Transverse colon (tissue), 4 donors: ENCODE measurements around the gene EDARADD. TPM values are rescaled to one million over a fixed set of nuclear protein-coding genes. Genes with fewer than 3 reads are reported as not detected.
"Not testable (repeated sequence)": the region's sequence is repeated elsewhere in the genome, so short reads cannot be mapped to it uniquely, and the experiment has no call there.

Source experiments
- DNase-seq: peaks from one replicate; pipeline ENCODE4 v3.0.0-alpha.2; 2019
- H3K27ac ChIP-seq, 4 donors: fragments of 200-600 bp; sonication (generic); 2 replicates each; pipeline ENCODE4 v1.5.1; 2016 to 2018; ENCODE audit warnings: inconsistent platforms in 4 of 4
- H3K27me3 ChIP-seq: fragments of 200-600 bp; sonication (generic); 2 replicates; pipeline ENCODE4 v1.5.1; 2017; ENCODE audit warnings: inconsistent platforms
- H3K36me3 ChIP-seq, 4 donors: fragments of 200-600 bp; sonication (generic); 2 replicates each; pipeline ENCODE4 v1.5.1; 2017 to 2019; ENCODE audit warnings: inconsistent platforms in 4 of 4
- H3K4me1 ChIP-seq, 4 donors: fragments of 200-600 bp; sonication (generic); 2 replicates each; pipeline ENCODE4 v1.5.1; 2017 to 2020; ENCODE audit warnings: inconsistent platforms in 4 of 4
- H3K4me3 ChIP-seq, 4 donors: fragments of 200-600 bp; sonication (generic); 1 replicate in 1 of 4; 2 replicates in 3 of 4; pipeline versions ENCODE4 v1.5.1 to v1.6.1; 2017 to 2019; ENCODE audit warnings: inconsistent platforms in 4 of 4
- H3K9me3 ChIP-seq, 2 donors: fragments of 200-600 bp; sonication (generic); 2 replicates each; pipeline ENCODE4 v1.5.1; 2017 to 2019; ENCODE audit warnings: inconsistent platforms in 2 of 2
- EP300 ChIP-seq: sonication (generic); formaldehyde crosslinking; IDR thresholded peaks from one replicate; pipeline ENCODE4 v1.6.1; 2017; ENCODE audit warnings: antibody characterized with exemption, low read depth
- POLR2A ChIP-seq: fragments of 450-650 bp; IDR thresholded peaks from one replicate; pipeline ENCODE4 v1.6.1; 2016; ENCODE audit warnings: antibody characterized with exemption, mild to moderate bottlenecking, moderate library complexity
- POLR2AphosphoS5 ChIP-seq, 3 donors: sonication (generic); formaldehyde crosslinking; IDR thresholded peaks; one replicate each; pipeline ENCODE4 v1.6.1; 2016; ENCODE audit warnings: antibody characterized with exemption in 3 of 3
- WGBS, 2 donors: methylation state at CpG; one replicate each; pipeline ENCODE4 v1.1.5; 2018; ENCODE audit warnings: low coverage in 1 of 2; 5-methylcytosine and 5-hydroxymethylcytosine counted together
- in situ Hi-C, 4 donors: fragments of 200-750 bp; cut with MboI; loops; one replicate each; pipeline versions ENCODE4 v1.15.0 to v1.15.1; 2017; ENCODE audit warnings: low sequenced_read_pairs in 3 of 4, low pct_ligation_motif_present in 1 of 4, low pct_unique_long_range_greater_than_20kb in 1 of 4
- intact Hi-C: fragments of 100-400 bp; cut with DNase I; formaldehyde crosslinking; loops from one replicate; pipeline ENCODE4 v1.15.1; 2023; ENCODE audit warnings: low total_unique reads
- total RNA-seq, 4 donors: library from RNA; depleted of rRNA; stranded (reverse); fragments of >200 nt; gene quantifications; one replicate each; pipeline ENCODE4 v1.1.0, GENCODE V29; 2016
- TF ChIP-seq, protein P1 (sequence below), 5 experiments: fragments of 200-600 bp in 3 of 5; fragments of 450-650 bp in 2 of 5; sonication (generic) in 3 of 5; IDR thresholded peaks; 1 replicate in 2 of 5; 2 replicates in 3 of 5; pipeline ENCODE4 v1.5.1; 2016 to 2017; ENCODE audit warnings: antibody characterized with exemption in 5 of 5, inconsistent platforms in 3 of 5, mild to moderate bottlenecking in 2 of 5, moderate library complexity in 1 of 5

The EDARADD gene
- total RNA-seq, 4 donors from 2014 or later: 0.27 to 0.79 TPM; not detected in 2

DNA sequence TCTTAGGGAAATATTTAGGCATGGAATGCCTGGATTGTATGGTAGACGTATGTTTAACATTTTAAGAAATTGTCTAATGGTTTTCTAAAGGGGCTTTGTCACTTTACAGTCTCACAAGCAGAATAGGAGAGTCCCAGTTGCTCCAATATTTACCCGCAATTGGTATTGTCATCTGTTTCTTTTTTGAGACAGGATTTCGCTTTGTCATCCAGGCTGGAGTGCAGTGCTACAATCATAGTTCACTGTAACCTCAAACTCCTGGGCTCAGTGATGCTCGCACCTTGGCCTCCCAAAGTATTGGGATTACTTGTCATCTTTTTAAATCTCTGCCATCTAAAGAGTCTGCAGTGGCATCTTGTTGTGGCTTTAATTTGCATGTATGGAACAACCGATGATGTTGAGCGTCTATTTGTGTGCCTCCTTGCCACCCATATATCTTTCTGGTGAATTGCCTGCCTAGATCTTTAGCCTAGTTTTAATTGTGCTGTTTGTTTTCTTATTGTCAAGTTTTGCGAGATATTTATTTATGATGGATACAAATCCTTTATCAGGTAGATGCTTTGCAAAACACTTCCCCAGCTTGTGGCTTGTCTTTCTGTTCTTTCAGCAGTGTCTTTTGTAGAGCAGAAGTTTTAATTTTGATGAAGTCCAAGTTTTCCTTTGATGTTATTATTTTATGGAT is 32.0 kb upstream of the EDARADD start:
- in situ Hi-C loops: no loop called here
- H3K9me3 ChIP-seq: no peaks in the 10 kb centered on the region
- no peak overlapping the region for H3K4me3 ChIP-seq
- no peak for DNase-seq
- intact Hi-C loops: no loop called here
- WGBS, 2 donors: 73 to 80% methylated on average over 3 to 7 of the region's 7 CpGs
- no peaks in the 10 kb centered on the region for H3K27me3 ChIP-seq
- no peaks in the 10 kb centered on the region for H3K4me1 ChIP-seq
- H3K27ac ChIP-seq: no peak overlapping the region
- TF ChIP-seq, protein P1, sequence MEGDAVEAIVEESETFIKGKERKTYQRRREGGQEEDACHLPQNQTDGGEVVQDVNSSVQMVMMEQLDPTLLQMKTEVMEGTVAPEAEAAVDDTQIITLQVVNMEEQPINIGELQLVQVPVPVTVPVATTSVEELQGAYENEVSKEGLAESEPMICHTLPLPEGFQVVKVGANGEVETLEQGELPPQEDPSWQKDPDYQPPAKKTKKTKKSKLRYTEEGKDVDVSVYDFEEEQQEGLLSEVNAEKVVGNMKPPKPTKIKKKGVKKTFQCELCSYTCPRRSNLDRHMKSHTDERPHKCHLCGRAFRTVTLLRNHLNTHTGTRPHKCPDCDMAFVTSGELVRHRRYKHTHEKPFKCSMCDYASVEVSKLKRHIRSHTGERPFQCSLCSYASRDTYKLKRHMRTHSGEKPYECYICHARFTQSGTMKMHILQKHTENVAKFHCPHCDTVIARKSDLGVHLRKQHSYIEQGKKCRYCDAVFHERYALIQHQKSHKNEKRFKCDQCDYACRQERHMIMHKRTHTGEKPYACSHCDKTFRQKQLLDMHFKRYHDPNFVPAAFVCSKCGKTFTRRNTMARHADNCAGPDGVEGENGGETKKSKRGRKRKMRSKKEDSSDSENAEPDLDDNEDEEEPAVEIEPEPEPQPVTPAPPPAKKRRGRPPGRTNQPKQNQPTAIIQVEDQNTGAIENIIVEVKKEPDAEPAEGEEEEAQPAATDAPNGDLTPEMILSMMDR (IDR thresholded peaks at IDR 0.05): no peak
- no peak for TF ChIP-seq EP300
- no peak for TF ChIP-seq POLR2AphosphoS5 (IDR thresholded peaks at IDR 0.05)
- no peak for TF ChIP-seq POLR2A
- no peaks in the 10 kb centered on the region for H3K36me3 ChIP-seq

DNA sequence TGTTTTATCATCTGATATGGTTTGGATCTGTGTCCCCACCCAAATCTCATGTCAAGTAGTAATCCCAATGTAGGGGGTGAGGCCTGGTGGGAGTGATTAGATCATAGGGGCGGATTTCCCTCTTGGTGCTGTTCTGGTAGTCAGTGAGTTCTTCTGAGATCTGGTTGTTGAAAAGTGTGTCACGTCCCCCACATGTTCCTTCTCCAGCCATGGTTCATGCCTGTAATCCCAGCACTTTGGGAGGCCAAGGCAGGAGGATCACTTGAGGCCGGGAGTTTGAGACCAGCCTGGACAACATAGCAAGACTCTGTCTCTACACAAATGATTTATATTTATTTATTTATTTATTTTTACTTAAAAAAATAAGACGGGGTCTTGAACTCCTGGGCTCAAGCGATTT is 30.8 kb upstream of the EDARADD start:
- in situ Hi-C loops: no loop called here
- Histone ChIP-seq H3K27me3 (no peaks in the 10 kb centered on the region), H3K27ac (no peak overlapping the region), H3K4me1 (no peaks in the 10 kb centered on the region), H3K36me3 (no peaks in the 10 kb centered on the region), H3K4me3 (no peak overlapping the region), H3K9me3 (no peaks in the 10 kb centered on the region)
- TF ChIP-seq, protein P1 (IDR thresholded peaks at IDR 0.05): no peak
- TF ChIP-seq EP300 (no peak), POLR2A (no peak), POLR2AphosphoS5 (IDR thresholded peaks at IDR 0.05) (no peak)
- WGBS, 2 donors: 84 to 86% methylated on average over 3 to 5 of the region's 5 CpGs
- intact Hi-C loops: no loop called here
- DNase-seq: no peak

DNA sequence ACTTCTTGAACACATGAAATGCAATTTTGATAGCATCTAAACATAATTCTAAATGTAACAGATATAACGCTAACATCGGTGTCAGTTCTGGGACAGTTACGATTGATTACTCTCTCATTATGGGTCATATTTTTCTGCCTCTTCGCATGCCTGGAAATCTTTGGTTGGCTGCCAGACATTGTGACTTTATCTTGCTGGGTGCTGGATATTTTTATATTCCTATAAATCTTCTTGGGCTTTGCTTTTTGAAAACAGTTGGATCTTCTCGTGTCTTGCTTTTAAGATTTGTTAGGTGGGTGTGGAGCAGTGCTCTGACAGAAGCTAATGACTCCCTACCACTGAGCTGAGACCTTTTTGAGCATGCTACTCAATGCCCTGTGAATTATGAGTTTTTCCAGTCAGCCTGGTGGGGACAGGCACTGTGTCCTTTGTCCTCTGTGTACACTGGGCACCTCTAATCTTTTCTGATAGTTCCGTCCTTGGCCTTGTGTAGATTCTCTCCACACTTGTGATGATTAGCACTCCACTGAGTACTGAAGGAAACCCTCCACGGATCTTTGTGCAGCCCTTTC is 28.0 kb upstream of the EDARADD start:
- Histone ChIP-seq H3K4me3 (no peak overlapping the region), H3K36me3 (no peaks in the 10 kb centered on the region), H3K27me3 (no peaks in the 10 kb centered on the region), H3K9me3 (no peaks in the 10 kb centered on the region), H3K4me1 (no peaks in the 10 kb centered on the region), H3K27ac (no peak overlapping the region)
- 60% methylated on average over 1 to 7 of the region's 7 CpGs for WGBS, 2 donors
- in situ Hi-C loops (no loop called here), intact Hi-C loops (no loop called here)
- no peak for DNase-seq
- no peak for TF ChIP-seq EP300
- no peak for TF ChIP-seq POLR2A
- no peak for TF ChIP-seq POLR2AphosphoS5 (IDR thresholded peaks at IDR 0.05)
- TF ChIP-seq, protein P1 (IDR thresholded peaks at IDR 0.05): no peak

DNA sequence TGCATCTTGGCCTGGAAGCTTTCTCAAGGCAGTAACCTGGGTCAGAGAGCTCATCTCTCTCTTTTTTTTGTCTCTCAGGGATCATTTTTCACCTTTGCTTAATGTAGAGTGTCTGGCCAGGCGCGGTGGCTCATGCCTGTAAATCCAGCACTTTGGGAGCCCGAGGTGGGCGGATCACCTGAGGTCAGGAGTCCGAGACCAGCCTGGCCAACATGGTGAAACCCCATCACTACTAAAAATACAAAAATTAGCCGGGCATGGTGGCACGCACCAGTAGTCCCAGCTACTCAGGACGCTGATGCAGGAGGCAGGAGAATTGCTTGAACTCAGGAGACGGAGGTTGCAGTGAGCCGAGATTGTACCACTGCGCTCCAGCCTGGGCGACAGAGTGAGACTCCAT is 27.4 kb upstream of the EDARADD start:
- H3K4me1 ChIP-seq, H3K36me3 ChIP-seq, H3K27me3 ChIP-seq, DNase-seq, in situ Hi-C loops, intact Hi-C loops, H3K4me3 ChIP-seq, H3K27ac ChIP-seq, H3K9me3 ChIP-seq: not testable (repeated sequence)
- 90 to 94% methylated on average over 10 to 12 of the region's 12 CpGs for WGBS, 2 donors

DNA sequence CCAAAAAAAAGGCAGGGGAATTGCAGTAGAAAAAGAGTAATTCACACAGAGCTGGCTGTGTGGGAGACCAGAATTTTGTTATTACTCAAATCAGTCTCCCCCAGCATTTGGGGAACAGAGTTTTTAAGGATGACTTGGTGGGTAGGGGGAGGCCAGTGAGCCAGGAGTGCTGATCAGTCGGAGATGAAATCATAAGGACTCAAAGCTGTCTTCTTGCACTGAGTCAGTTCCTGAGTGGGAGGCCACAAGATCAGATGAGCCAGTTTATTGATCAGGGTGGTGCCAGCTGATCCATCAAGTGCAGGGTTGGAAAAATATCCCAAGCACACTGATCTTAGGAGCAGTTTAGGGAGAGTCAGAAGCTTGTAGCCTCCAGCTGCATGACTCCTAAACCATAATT is 23.7 kb upstream of the EDARADD start:
- no peaks in the 10 kb centered on the region for H3K27me3 ChIP-seq
- H3K4me1 ChIP-seq: no peaks in the 10 kb centered on the region
- H3K4me3 ChIP-seq: no peak overlapping the region
- no peaks in the 10 kb centered on the region for H3K9me3 ChIP-seq
- TF ChIP-seq, protein P1 (IDR thresholded peaks at IDR 0.05): no peak
- no peak for TF ChIP-seq POLR2AphosphoS5 (IDR thresholded peaks at IDR 0.05)
- TF ChIP-seq POLR2A: no peak
- TF ChIP-seq EP300: no peak
- intact Hi-C loops: no loop called here
- no peak for DNase-seq
- WGBS, 2 donors: 81% methylated on average over 1 of the region's 1 CpG; no CpG with 5 or more reads in 1 of the 2 donors
- H3K27ac ChIP-seq: no peak overlapping the region
- in situ Hi-C loops: no loop called here
- no peaks in the 10 kb centered on the region for H3K36me3 ChIP-seq
